ENCODE results near the gene RNF141. TPM values are rescaled to one million over a fixed set of nuclear protein-coding genes. Genes with fewer than 3 reads are reported as not detected.

Gene RNF141
- total and polyA plus RNA-seq, 2 donors (not counting 1 experiment from before 2014, with no cell fraction given) = 32.5 to 43.5 TPM

DNA sequence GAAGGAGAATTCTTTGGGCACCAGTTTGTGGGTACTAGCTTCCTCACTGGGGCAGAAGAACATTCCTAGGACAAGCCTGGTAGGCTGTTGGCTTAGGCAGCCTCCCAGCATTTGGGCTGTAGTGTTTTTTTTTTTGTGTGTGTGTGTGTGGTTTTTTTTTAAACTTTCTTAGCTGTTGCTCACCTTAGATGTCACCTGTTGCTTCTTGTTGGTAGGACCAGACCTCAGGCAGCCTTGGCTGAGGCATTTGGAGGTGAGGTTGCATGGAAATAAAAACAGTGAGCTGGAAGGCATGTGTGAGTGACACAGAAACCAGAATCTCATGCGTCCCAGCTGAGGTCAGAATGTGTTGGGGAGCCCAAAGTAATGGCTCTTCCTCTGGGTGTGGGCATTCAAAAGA is 64.6 kb downstream of the RNF141 start:
- no peak overlapping the region for H3K4me2 ChIP-seq (ENCODE audit: extremely low read depth, insufficient read depth, low read length)
- no peak overlapping the region for H3K9ac ChIP-seq (ENCODE audit: insufficient read depth, low read length)
- no peak for DNase-seq (ENCODE audit: low read depth in 2 of 2)
- H3K79me2 ChIP-seq (ENCODE audit: control insufficient read depth, insufficient read depth, low read length) = no peaks in the 10 kb centered on the region
- no peaks in the 10 kb centered on the region for H3K4me1 ChIP-seq (ENCODE audit: control insufficient read depth, extremely low read depth, insufficient read depth, low read length)
- H3K27ac ChIP-seq (ENCODE audit: insufficient read depth, low read length) = no peak overlapping the region
- H3K36me3 ChIP-seq (ENCODE audit: control insufficient read depth, insufficient read depth, low read length) = peaks cover 5% of the 10 kb centered on the region
- H3K27me3 ChIP-seq (ENCODE audit: control insufficient read depth, insufficient read depth, low read length) = no peaks in the 10 kb centered on the region
- H4K20me1 ChIP-seq (ENCODE audit: control insufficient read depth, extremely low read depth, insufficient read depth, low read length) = no peaks in the 10 kb centered on the region
- no peaks in the 10 kb centered on the region for H3K9me3 ChIP-seq (ENCODE audit: control insufficient read depth, insufficient read depth, low read depth, low read length)
- no peak overlapping the region for H3K4me3 ChIP-seq (replicated peaks in 1 of 4; ENCODE audit: control extremely low read depth in 1 of 4, insufficient read depth in 1 of 4, low read depth in 3 of 4, low read length in 4 of 4)
- TF ChIP-seq, protein P1, sequence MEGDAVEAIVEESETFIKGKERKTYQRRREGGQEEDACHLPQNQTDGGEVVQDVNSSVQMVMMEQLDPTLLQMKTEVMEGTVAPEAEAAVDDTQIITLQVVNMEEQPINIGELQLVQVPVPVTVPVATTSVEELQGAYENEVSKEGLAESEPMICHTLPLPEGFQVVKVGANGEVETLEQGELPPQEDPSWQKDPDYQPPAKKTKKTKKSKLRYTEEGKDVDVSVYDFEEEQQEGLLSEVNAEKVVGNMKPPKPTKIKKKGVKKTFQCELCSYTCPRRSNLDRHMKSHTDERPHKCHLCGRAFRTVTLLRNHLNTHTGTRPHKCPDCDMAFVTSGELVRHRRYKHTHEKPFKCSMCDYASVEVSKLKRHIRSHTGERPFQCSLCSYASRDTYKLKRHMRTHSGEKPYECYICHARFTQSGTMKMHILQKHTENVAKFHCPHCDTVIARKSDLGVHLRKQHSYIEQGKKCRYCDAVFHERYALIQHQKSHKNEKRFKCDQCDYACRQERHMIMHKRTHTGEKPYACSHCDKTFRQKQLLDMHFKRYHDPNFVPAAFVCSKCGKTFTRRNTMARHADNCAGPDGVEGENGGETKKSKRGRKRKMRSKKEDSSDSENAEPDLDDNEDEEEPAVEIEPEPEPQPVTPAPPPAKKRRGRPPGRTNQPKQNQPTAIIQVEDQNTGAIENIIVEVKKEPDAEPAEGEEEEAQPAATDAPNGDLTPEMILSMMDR (conservative IDR thresholded peaks at IDR 0.05 in 1 of 2, IDR thresholded peaks at IDR 0.05 in 1 of 2; ENCODE audit: low read depth in 1 of 2, low read length in 2 of 2) = no peak
- TF ChIP-seq EZH2 (IDR thresholded peaks at IDR 0.05; ENCODE audit: low read length, missing control alignments) = no peak
- no peak overlapping the region for H2AFZ ChIP-seq (ENCODE audit: low read length)

GRCh38 chr11:10474551-10474950 is 66.4 kb downstream of the RNF141 start:
- TF ChIP-seq, protein P1 (conservative IDR thresholded peaks at IDR 0.05 in 1 of 2, IDR thresholded peaks at IDR 0.05 in 1 of 2; ENCODE audit: low read depth in 1 of 2, low read length in 2 of 2) = no peak
- no peak for TF ChIP-seq EZH2 (IDR thresholded peaks at IDR 0.05; ENCODE audit: low read length, missing control alignments)
- Histone ChIP-seq H3K27ac (ENCODE audit: insufficient read depth, low read length) (no peak overlapping the region), H2AFZ (ENCODE audit: low read length) (no peak overlapping the region), H3K27me3 (ENCODE audit: control insufficient read depth, insufficient read depth, low read length) (no peaks in the 10 kb centered on the region), H3K36me3 (ENCODE audit: control insufficient read depth, insufficient read depth, low read length) (peaks cover 1% of the 10 kb centered on the region), H3K9ac (ENCODE audit: insufficient read depth, low read length) (no peak overlapping the region), H3K79me2 (ENCODE audit: control insufficient read depth, insufficient read depth, low read length) (no peaks in the 10 kb centered on the region), H3K4me2 (ENCODE audit: extremely low read depth, insufficient read depth, low read length) (no peak overlapping the region), H3K4me3 (replicated peaks in 1 of 4; ENCODE audit: control extremely low read depth in 1 of 4, insufficient read depth in 1 of 4, low read depth in 3 of 4, low read length in 4 of 4) (no peak overlapping the region), H3K4me1 (ENCODE audit: control insufficient read depth, extremely low read depth, insufficient read depth, low read length) (no peaks in the 10 kb centered on the region), H3K9me3 (ENCODE audit: control insufficient read depth, insufficient read depth, low read depth, low read length) (no peaks in the 10 kb centered on the region), H4K20me1 (ENCODE audit: control insufficient read depth, extremely low read depth, insufficient read depth, low read length) (no peaks in the 10 kb centered on the region)
- DNase-seq (ENCODE audit: low read depth in 2 of 2) = no peak

DNA sequence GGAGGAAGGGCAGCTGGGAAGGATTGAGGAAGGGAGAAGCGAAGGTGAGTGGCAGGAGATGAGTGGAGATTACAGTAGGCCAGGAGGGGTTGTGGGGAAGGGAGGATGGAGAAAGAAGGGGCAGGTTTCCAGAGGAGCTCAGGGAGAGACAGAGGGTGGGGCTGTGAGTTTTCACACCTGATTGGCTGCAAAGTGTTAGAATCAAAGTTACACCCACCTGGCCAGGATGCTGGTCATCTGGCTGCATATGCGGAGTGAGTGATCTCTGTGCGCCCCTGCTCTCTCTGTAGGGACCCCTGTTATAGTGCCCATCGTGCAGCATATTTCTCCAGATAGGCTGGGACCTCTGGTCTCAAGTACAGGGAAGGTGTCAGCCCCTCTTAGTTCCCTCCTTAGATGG is 67.6 kb downstream of the RNF141 start:
- TF ChIP-seq EZH2 (IDR thresholded peaks at IDR 0.05; ENCODE audit: low read length, missing control alignments) = no peak
- TF ChIP-seq, protein P1 (conservative IDR thresholded peaks at IDR 0.05 in 1 of 2, IDR thresholded peaks at IDR 0.05 in 1 of 2; ENCODE audit: low read depth in 1 of 2, low read length in 2 of 2) = no peak
- Histone ChIP-seq H3K9me3 (ENCODE audit: control insufficient read depth, insufficient read depth, low read depth, low read length) (no peaks in the 10 kb centered on the region), H3K79me2 (ENCODE audit: control insufficient read depth, insufficient read depth, low read length) (no peaks in the 10 kb centered on the region), H3K36me3 (ENCODE audit: control insufficient read depth, insufficient read depth, low read length) (no peaks in the 10 kb centered on the region), H2AFZ (ENCODE audit: low read length) (no peak overlapping the region), H4K20me1 (ENCODE audit: control insufficient read depth, extremely low read depth, insufficient read depth, low read length) (no peaks in the 10 kb centered on the region), H3K4me1 (ENCODE audit: control insufficient read depth, extremely low read depth, insufficient read depth, low read length) (no peaks in the 10 kb centered on the region), H3K4me3 (replicated peaks in 1 of 4; ENCODE audit: control extremely low read depth in 1 of 4, insufficient read depth in 1 of 4, low read depth in 3 of 4, low read length in 4 of 4) (no peak overlapping the region), H3K4me2 (ENCODE audit: extremely low read depth, insufficient read depth, low read length) (no peak overlapping the region), H3K27me3 (ENCODE audit: control insufficient read depth, insufficient read depth, low read length) (no peaks in the 10 kb centered on the region), H3K27ac (ENCODE audit: insufficient read depth, low read length) (no peak overlapping the region), H3K9ac (ENCODE audit: insufficient read depth, low read length) (no peak overlapping the region)
- DNase-seq (ENCODE audit: low read depth in 2 of 2) = no peak

Data from fibroblast of lung (primary cell).